A673 (cell line): ENCODE results near the gene CLEC5A. TPM values are rescaled to one million over a fixed set of nuclear protein-coding genes. Genes with fewer than 3 reads are reported as not detected.

Experiments used
- BruUV-seq: library from RNA; stranded (reverse); fragments of 400-500 nt; replicated peaks from 2 replicates; lab custom pipeline; 2021; lab: Mats Ljungman, UMichigan
- CTCF ChIA-PET: fragments of 300-600 bp; sonication (Branson Sonifier 250); formaldehyde crosslinking; loops from one replicate; lab custom pipeline; 2022; ENCODE audit warnings: antibody characterized with exemption; lab: Charles Lee
- POLR2A ChIA-PET: fragments of 300-600 bp; sonication (Branson Sonifier 250); formaldehyde crosslinking; loops from one replicate; lab custom pipeline; 2022; ENCODE audit warnings: antibody characterized with exemption; ENCODE audit not compliant: low non-redundant PET; lab: Charles Lee
- DNase-seq: peaks from one replicate; pipeline ENCODE4 v3.0.0-alpha.2; 2015; ENCODE audit warnings: low spot score
- H3K27ac ChIP-seq: fragments of 200-600 bp; sonication (generic); 2 replicates; pipeline ENCODE4 v1.5.1; 2016; ENCODE audit warnings: mixed run types, low read depth, mild to moderate bottlenecking, mixed read lengths, antibody characterized with exemption, low read length; ENCODE audit not compliant: poor library complexity, severe bottlenecking
- H3K27me3 ChIP-seq: fragments of 200-600 bp; sonication (generic); replicated peaks from 2 replicates; pipeline ENCODE4 v1.6.1; 2017; ENCODE audit warnings: mixed run types, low read depth, mild to moderate bottlenecking, mixed read lengths, antibody characterized with exemption, low read length; ENCODE audit not compliant: insufficient read depth, poor library complexity
- H3K36me3 ChIP-seq: fragments of 200-600 bp; sonication (generic); 2 replicates; pipeline ENCODE4 v1.6.1; 2016; ENCODE audit warnings: mixed run types, mild to moderate bottlenecking, mixed read lengths, antibody characterized with exemption, low read length; ENCODE audit not compliant: insufficient read depth, poor library complexity, severe bottlenecking
- H3K4me1 ChIP-seq: fragments of 200-600 bp; sonication (generic); 2 replicates; pipeline ENCODE4 v1.6.1; 2017; ENCODE audit warnings: mixed run types, mild to moderate bottlenecking, mixed read lengths, antibody characterized with exemption, low read length; ENCODE audit not compliant: insufficient read depth, poor library complexity, severe bottlenecking
- H3K4me3 ChIP-seq: fragments of 200-600 bp; sonication (generic); 2 replicates; pipeline ENCODE4 v1.5.1; 2016; ENCODE audit warnings: low read depth, mixed run types, mild to moderate bottlenecking, mixed read lengths, low read length; ENCODE audit not compliant: poor library complexity, severe bottlenecking
- H3K9me3 ChIP-seq: fragments of 200-600 bp; sonication (generic); 2 replicates; pipeline ENCODE4 v1.6.1; 2016; ENCODE audit warnings: mixed run types, low read depth, mild to moderate bottlenecking, mixed read lengths, antibody characterized with exemption, low read length; ENCODE audit not compliant: poor library complexity, severe bottlenecking
- CTCF ChIP-seq: fragments of 300-800, 200-600 bp; sonication (generic); conservative IDR thresholded peaks from 2 replicates; pipeline ENCODE4 v1.5.1; 2017; ENCODE audit warnings: low read depth, mild to moderate bottlenecking, antibody characterized with exemption, low read length, moderate library complexity, mixed read lengths
- EZH2 ChIP-seq: fragments of 200-600 bp; sonication (generic); IDR thresholded peaks from 2 replicates; pipeline ENCODE4 v1.6.1; 2017; ENCODE audit warnings: borderline replicate concordance, low read depth, mild to moderate bottlenecking, mixed read lengths, antibody characterized with exemption, low read length; ENCODE audit not compliant: poor library complexity, severe bottlenecking
- intact Hi-C: fragments of 100-400 bp; cut with micrococcal nuclease; formaldehyde crosslinking; loops from one replicate; pipeline ENCODE4 v1.10.0; 2022; ENCODE audit not compliant: unreplicated experiment
- total RNA-seq: library from RNA; stranded (reverse); gene quantifications from 2 replicates; pipeline ENCODE4 v1.2.3, GENCODE V29; 2021

Gene CLEC5A
- total RNA-seq, 1 experiment from 2014 or later = not detected

- no peaks in the 10 kb centered on the region for H3K4me1 ChIP-seq
- BruUV-seq = no TSS peak
- no peak overlapping the region for H3K27ac ChIP-seq
- H3K36me3 ChIP-seq = no peaks in the 10 kb centered on the region
- no peak for TF ChIP-seq CTCF
- TF ChIP-seq EZH2 = no peak
- DNase-seq = no peak
- ChIA-PET CTCF (interaction anchor here (1.0 to 1.5 kb wide), 2 partner anchors 209 to 807 kb away, joined by 3 to 4 read pairs; no protein-coding TSS in a partner anchor), POLR2A (no interaction called here)
- H3K27me3 ChIP-seq = no peaks in the 10 kb centered on the region
- no peaks in the 10 kb centered on the region for H3K9me3 ChIP-seq
- no peak overlapping the region for H3K4me3 ChIP-seq
- intact Hi-C loops = loop anchor here (2.0 to 10.0 kb wide), 2 partner anchors 212 to 328 kb away; no protein-coding TSS in a partner anchor
Observed at GRCh38 chr7:141976524-141977245, 29.9 kb upstream of the CLEC5A start.

GRCh38 chr7:141975806-141976523, 29.2 kb upstream of the CLEC5A start:
- BruUV-seq = no TSS peak
- no peaks in the 10 kb centered on the region for H3K9me3 ChIP-seq
- CTCF ChIA-PET = interaction anchor here (1.0 to 1.5 kb wide), 2 partner anchors 210 to 807 kb away, joined by 3 to 4 read pairs; no protein-coding TSS in a partner anchor

More at GRCh38 chr7:141975806-141976523, 29.2 kb upstream of the CLEC5A start:
- intact Hi-C loops = loop anchor here (2.0 to 10.0 kb wide), 2 partner anchors 213 to 329 kb away; no protein-coding TSS in a partner anchor
- TF ChIP-seq CTCF (peak; percentile 91), EZH2 (no peak)
- no peaks in the 10 kb centered on the region for H3K36me3 ChIP-seq
- no peak overlapping the region for H3K4me3 ChIP-seq
- POLR2A ChIA-PET = no interaction called here
- H3K27me3 ChIP-seq = no peaks in the 10 kb centered on the region
- peak; percentile 77 for DNase-seq
- H3K27ac ChIP-seq = no peak overlapping the region
- H3K4me1 ChIP-seq = no peaks in the 10 kb centered on the region
